Measurements from ENCODE around the gene LPP. TPM values are rescaled to one million over a fixed set of nuclear protein-coding genes. Genes with fewer than 3 reads are reported as not detected.

Gene LPP
- total and polyA plus RNA-seq, 2 of the 4 experiments (the other 2 are of a cell fraction) = 16.0 to 130 TPM

GRCh38 chr3:188778091-188778852 lies 624.3 kb downstream of the LPP start:
- Histone ChIP-seq H3K4me3 (ENCODE audit: insufficient read depth, low read depth, low read length) (no peak overlapping the region), H3K14ac (replicated peaks; ENCODE audit: low read depth, low read length) (no peak overlapping the region), H4K91ac (ENCODE audit: insufficient read depth, low read depth, low read length) (no peak overlapping the region), H3K23ac (ENCODE audit: low read depth, low read length) (no peak overlapping the region), H2BK20ac (ENCODE audit: low read depth, low read length) (no peak overlapping the region), H3K18ac (ENCODE audit: low read depth, low read length) (no peak overlapping the region), H3K27ac (ENCODE audit: insufficient read depth, low read length) (no peak overlapping the region), H2BK120ac (ENCODE audit: low read depth, low read length) (no peak overlapping the region), H2BK5ac (ENCODE audit: low read depth, low read length, poor library complexity, severe bottlenecking) (no peak overlapping the region), H2AK9ac (replicated peaks; ENCODE audit: low read depth, low read length, poor library complexity) (no peak overlapping the region), H3K9me3 (ENCODE audit: control insufficient read depth, insufficient read depth, low read length) (no peaks in the 10 kb centered on the region), H2BK15ac (ENCODE audit: low read depth, low read length) (no peak overlapping the region), H3K56ac (ENCODE audit: extremely low read depth, insufficient read depth, low read length) (no peak overlapping the region), H2AFZ (replicated peaks; ENCODE audit: low read length, poor library complexity) (no peak overlapping the region), H3K4ac (ENCODE audit: low read depth, low read length) (no peak overlapping the region), H4K5ac (ENCODE audit: low read depth, low read length) (no peak overlapping the region), H3K9ac (ENCODE audit: low read depth, low read length) (no peak overlapping the region), H3K79me1 (ENCODE audit: low read depth in 1 of 2, low read length in 2 of 2) (peaks cover 39 to 61% of the 10 kb centered on the region in 2 experiments), H3K27me3 (ENCODE audit: control insufficient read depth, insufficient read depth, low read length) (no peaks in the 10 kb centered on the region), H4K8ac (ENCODE audit: low read depth in 2 of 2, low read length in 2 of 2) (no peak overlapping the region), H3K4me2 (ENCODE audit: low read depth, low read length) (no peak overlapping the region), H4K20me1 (ENCODE audit: insufficient read depth, low read length) (peaks cover 8% of the 10 kb centered on the region; the same call in 1 of the 2 replicates), H3K4me1 (ENCODE audit: control insufficient read depth, insufficient read depth, low read length) (peaks cover 7% of the 10 kb centered on the region), H3K9me1 (ENCODE audit: insufficient read depth, low read length) (peaks cover 7% of the 10 kb centered on the region; the same call in 1 of the 2 replicates), H2AK5ac (ENCODE audit: low read depth, low read length) (no peak overlapping the region), H3K36me3 (ENCODE audit: control insufficient read depth, insufficient read depth, low read length) (no peaks in the 10 kb centered on the region)
- TF ChIP-seq RFX5 (IDR thresholded peaks at IDR 0.05; ENCODE audit: low read depth, low read length) (no peak), RCOR1 (IDR thresholded peaks at IDR 0.05; ENCODE audit: insufficient replicate concordance, low read length) (no peak), CEBPB (IDR thresholded peaks at IDR 0.05; ENCODE audit: low read depth, low read length) (no peak), MAZ (IDR thresholded peaks at IDR 0.05; ENCODE audit: borderline replicate concordance, low read depth, low read length) (no peak), BHLHE40 (IDR thresholded peaks at IDR 0.05; ENCODE audit: low read depth, low read length) (no peak), RAD21 (IDR thresholded peaks at IDR 0.05; ENCODE audit: low read length) (no peak), SMC3 (IDR thresholded peaks at IDR 0.05; ENCODE audit: low read depth, low read length) (no peak), MXI1 (IDR thresholded peaks at IDR 0.05; ENCODE audit: borderline replicate concordance, low read depth, low read length) (no peak), MAFK (IDR thresholded peaks at IDR 0.05; ENCODE audit: low read depth, low read length) (no peak), FOS (IDR thresholded peaks at IDR 0.05; ENCODE audit: low read depth, low read length) (no peak), NFE2L2 (IDR thresholded peaks at IDR 0.05; ENCODE audit: low read depth, low read length) (no peak), USF2 (IDR thresholded peaks at IDR 0.05; ENCODE audit: low read depth, low read length) (no peak), CHD1 (IDR thresholded peaks at IDR 0.05; ENCODE audit: low read depth, low read length) (no peak), POLR2A (IDR thresholded peaks at IDR 0.05; ENCODE audit: low read depth, low read length) (no peak)
- TF ChIP-seq, protein P1, sequence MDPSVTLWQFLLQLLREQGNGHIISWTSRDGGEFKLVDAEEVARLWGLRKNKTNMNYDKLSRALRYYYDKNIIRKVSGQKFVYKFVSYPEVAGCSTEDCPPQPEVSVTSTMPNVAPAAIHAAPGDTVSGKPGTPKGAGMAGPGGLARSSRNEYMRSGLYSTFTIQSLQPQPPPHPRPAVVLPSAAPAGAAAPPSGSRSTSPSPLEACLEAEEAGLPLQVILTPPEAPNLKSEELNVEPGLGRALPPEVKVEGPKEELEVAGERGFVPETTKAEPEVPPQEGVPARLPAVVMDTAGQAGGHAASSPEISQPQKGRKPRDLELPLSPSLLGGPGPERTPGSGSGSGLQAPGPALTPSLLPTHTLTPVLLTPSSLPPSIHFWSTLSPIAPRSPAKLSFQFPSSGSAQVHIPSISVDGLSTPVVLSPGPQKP (IDR thresholded peaks at IDR 0.05; ENCODE audit: borderline replicate concordance, low read depth, low read length) = no peak
- TF ChIP-seq, protein P2, sequence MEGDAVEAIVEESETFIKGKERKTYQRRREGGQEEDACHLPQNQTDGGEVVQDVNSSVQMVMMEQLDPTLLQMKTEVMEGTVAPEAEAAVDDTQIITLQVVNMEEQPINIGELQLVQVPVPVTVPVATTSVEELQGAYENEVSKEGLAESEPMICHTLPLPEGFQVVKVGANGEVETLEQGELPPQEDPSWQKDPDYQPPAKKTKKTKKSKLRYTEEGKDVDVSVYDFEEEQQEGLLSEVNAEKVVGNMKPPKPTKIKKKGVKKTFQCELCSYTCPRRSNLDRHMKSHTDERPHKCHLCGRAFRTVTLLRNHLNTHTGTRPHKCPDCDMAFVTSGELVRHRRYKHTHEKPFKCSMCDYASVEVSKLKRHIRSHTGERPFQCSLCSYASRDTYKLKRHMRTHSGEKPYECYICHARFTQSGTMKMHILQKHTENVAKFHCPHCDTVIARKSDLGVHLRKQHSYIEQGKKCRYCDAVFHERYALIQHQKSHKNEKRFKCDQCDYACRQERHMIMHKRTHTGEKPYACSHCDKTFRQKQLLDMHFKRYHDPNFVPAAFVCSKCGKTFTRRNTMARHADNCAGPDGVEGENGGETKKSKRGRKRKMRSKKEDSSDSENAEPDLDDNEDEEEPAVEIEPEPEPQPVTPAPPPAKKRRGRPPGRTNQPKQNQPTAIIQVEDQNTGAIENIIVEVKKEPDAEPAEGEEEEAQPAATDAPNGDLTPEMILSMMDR (conservative IDR thresholded peaks at IDR 0.05; ENCODE audit: low read depth, low read length) = no peak
- no peak for DNase-seq
- dilution Hi-C loops (cut with HindIII; ENCODE audit: low sequenced_read_pairs, unreplicated experiment) (no loop called here), in situ Hi-C loops (cut with MboI; ENCODE audit: low sequenced_read_pairs) (no loop called here), intact Hi-C loops (cut with micrococcal nuclease) (no loop called here)
- ChIA-PET POLR2A (ENCODE audit: unreplicated experiment) (no interaction called here), CTCF (no interaction called here)
- WGBS, 2 experiments (ENCODE audit: extremely low coverage in 2 of 2, insufficient read length in 1 of 2) = no CpG with 5 or more reads among the region's 1 CpG
- BruUV-seq (replicated peaks) = no TSS peak
- no peak for ATAC-seq (ENCODE audit: low read depth)
